ENCODE data around the gene PPDPF.

PPDPF gene

DNA sequence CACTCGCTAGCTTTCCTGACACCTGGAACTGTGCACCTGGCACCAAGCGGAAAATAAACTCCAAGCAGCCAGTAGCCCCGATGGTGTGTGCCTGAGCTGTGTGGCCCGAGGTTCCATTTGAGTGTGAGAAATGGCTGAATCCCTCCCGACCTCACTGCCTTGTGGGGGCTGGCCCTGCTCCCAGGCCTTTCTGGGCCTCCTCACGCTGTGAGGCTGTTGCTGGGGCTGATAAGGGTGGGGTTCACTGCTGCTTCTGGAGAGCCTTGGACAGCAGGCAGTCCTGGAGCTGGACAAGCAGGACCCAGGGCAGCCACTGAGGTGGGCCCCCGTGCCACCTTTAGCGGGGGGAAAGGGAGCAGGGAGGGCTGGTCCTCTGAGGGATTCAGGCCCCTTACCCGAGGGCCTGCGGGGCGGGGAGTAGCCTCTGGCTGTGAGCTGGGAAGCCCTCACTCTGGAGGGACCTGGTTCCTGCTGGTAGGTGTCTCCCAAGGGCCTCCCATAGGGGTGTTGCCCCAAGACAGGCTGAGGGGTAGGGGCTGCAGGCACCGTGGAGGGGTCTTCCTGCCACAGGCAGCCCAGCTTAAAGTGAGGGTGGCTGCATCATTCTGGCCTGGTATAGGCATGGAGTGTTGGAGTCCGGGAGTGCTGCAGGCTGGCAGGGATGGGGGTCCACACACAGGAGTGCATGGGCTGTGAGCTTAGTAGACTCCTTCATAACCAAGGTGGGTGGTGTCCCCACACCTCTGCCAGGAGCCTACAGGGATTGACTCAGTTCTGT, 1.7 kb downstream of the PPDPF start:
- DNase-seq: no peak

DNA sequence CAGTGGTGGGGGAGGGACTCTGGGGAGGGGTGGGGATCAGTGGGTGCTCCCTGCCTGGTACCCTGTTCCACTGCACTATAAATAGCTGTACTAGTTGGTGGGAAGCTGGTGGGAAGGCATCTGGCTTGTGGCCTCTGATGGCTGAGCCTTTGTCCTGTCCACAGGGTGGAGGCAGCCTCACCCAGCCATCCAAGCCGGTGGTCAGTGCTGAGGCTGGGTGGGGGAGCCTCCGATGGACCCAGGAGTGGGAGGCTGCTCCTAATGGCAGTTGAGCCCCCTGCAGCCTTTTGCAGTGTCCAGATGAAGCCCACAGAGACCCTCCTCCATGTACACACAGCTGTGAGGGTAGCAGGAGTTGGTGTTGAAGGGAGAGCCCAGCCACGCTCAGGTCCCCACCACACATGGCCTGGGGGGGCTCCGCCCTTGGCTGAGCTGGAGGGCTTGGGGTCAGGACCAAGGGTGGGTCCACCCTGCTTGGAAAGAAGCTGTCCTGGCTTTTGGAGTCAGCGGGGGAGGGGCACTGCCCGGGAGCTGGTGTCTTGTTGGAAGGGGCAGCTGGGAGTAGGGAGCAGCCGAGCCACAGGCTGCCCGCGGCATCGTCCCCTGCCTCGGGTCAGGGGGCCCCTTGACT, 2.5 kb downstream of the PPDPF start:
- no peak for DNase-seq

DNA sequence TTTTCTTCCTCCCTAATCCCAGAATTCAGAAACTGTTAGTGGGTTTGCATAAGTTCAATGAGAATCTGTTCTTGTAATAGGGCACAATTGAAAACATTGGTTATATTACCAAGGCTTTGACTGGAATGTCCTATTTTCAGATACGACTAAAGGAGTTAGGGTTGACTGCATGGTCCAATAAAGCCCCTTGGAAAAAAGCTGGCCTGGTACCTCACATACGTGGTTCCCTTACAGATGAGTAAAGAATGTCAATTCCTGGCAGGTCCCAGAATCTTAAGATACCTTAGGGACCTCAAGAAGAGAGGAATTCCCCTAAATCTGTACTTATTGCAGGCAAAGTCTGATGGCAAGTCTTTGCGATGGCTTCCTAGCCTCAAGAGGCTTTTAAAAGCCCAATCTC, 4.6 kb downstream of the PPDPF start:
- DNase-seq: no peak

DNA sequence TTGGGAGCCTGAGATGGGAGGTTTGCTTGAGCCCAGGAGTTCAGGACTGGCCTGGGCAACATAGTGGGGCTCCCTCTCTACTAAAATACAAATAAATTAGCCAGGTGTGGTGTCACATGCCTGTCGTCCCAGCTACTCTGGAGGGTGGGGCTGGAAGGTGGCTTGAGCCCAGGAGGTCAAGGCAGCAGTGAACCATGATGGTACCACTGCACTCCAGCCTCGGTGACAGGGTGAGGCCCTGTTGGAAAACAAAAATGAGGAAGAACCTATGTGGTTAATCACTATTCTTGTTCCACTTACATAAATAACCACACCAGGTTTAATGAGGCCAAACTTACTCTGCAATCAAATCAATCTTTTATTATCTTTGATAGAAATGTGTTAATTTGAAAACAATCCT, 5.4 kb downstream of the PPDPF start:
- DNase-seq: no peak

DNA sequence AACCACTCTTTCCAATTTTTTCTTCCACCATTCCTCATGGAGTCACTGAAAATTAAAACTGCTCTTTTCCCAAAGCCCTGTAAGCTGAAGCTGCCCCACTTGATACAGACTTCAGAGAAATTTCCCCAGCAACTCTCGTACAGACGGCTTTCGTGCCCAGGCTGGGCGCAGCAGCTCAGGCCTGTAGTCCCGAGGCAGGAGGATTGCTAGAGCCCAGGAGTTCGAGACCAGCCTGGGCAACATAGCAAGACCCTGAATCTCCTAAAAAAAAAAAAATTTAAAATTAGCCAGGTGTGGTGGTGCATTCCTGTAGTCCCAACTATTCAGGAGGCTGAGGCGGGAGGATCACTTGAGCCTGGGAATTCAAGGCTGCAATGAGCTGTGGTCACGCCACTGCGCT, 6.6 kb downstream of the PPDPF start:
- DNase-seq: no peak

DNA sequence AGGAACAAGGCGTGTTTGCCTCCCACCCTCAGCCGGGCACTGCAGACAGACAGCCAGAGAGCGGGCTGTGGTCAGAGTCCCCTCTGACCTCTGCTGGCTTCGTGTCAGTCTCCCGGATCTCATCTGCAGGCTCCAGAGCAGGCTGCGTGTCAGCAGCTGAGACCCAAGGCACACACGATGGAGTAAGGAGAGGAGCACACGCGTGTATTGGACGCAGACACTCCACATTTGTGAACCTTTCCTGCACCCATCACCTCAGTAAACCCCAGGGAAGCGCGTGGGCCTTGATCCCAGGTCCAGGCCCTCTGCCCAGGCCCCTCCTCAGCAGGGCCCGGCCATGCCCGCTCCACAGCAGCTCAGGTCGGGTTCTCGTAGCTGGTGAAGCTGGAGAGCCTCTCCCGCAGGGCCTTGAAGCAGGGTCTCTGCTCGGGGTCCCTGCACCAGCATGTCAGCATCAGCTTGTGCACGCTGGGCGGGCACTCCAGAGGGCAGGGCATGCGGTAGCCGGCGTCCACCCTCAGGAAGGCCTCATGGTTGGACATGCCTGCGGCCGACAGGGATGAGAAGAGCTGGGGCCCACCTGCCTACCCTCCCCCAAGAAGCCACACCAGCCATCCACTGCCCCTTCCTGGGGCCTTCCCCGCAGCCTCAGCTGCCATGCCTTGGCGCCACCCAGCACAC, 8.8 kb downstream of the PPDPF start:
- no peak for DNase-seq

DNA sequence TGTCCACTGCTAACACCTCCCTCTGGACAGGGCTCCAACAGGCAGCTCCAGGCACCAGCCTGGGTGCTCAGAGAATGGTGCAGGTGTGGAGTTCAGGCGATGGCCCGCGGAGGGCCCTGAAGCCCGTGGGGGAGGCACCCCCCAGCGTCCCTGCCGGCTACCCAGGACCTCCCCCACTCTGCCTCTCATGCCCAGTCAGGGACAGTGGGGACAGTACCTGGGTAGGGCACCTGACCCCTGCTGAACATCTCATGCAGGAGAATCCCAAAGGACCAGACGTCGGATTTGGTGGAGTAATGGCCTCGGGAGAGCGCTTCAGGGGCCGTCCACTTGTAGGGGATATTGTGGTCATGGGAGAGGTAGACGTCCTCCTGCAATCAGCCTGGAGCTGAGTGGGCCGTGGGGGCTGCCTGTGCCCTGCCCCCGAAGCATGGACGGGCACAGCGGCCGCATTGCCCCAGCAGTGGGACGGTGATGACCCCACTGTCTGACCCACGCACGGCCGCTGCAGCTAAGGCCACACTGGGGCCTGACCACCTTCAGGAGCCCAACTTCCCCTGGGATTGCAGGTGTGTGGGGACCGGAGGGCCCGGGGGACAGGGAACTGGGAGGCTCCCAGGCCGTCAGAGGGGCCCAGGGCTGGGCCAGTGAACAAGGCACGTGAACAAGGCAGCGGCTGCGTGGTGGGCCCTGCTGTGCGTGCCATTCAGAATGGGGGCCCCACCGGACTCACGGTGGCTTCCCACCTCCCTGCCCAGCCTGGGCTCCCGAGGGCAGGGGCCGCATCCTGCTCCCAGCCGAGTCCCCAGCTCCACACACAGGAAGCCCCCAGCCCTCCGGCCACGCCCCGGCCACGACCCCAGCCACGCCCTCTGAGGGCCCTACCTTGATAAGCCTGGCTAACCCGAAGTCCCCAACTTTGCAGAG, 9.6 kb downstream of the PPDPF start:
- DNase-seq: no peak

DNA sequence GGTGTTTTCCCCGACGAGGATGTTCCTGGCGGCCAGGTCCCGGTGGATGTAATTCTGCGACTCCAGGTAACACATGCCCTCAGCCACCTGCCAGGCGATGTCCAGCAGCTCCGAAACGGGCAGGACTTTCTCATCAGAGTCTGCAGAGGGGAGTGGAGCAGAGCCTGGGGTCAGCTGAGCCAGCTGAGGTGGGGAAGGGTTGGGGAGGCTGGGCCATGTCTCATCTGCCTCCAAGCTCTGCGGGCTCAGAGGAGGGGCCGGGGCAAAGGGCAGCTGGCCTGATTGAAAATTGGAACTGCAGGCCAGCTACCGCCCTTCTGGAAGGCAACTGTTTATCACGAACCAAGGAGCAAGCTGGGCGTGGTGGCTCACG, 10.2 kb downstream of the PPDPF start:
- no peak for DNase-seq

DNA sequence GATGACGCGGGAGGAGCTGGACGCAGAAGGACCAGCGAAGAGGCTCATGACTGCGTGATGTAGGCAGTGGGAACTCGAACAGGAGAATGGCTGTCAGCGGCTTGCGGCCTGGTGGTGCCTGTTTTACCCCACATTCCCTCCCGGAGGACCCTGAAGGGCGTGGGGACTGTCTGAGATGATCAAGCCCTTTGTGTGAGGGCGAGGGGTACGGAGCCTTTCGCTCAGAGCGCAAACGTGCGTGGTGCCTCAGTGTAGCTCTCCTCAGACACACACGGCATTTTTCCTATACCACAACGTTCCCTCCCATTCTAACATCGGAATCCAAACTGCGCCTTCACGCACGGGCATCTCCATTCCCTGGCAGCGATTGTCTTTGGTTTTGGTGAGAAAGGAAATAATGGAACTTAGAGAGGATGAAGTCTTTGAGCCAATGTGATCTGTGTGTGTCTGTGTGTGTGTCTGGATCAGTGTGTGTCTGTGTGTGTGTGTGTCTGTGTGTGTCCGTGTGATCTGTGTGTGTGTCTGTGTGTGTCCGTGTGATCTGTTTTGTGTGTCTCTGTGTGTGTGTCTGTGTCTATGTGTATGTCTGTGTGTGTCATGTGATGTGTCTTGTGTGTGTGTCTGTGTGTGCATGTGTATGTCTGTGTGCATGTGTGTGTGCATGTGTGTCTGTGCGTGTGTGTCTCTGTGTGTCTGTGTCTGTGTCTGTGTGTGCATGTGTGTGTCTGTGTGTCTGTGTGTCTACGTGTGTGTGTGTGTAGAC, 11.3 kb downstream of the PPDPF start:
- no peak for DNase-seq

DNA sequence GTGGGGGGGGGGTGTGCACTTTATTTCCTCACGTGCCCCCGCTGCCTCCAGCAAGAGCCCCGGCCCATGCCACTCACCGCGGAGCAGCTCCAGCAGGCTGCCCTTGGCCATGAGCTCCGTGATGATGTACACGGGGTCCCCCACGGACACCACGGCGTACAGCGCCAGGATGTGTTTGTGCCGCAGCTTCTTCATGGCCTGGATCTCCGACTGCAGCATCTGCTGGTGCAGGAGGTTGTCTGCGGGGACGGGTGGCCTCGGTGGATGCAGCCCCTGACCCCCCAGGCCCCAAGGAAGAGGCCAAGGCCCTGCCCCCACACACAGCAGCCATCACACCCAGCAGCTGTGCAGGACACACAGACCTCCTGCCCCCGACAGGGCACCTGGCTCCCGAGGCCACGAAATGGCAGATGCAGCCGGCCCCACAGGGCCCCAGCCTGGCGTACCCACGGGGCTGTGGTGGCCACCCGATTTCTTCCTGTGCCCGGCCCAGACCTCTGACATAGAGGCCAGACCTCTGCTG, 11.9 kb downstream of the PPDPF start:
- DNase-seq: no peak

DNA sequence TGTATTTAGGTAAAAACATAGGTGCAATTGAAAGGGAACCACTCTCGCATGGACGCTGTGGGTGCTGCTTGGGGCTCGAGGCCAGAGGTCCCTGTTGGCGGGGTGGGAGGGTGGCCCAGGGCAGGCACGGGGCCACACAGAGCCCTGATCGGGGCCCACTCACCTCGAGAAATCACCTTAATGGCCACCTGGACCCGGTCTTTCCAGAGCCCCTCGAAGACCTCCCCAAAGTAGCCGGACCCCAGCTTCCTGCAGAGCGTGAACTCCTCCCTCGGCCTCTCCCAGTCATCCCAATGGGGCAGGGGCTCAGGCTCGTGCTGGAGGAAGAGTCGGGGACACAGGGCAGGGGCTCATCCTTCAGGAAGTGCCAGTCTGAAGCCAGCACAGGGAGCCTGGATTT, 12.8 kb downstream of the PPDPF start:
- DNase-seq: no peak

DNA sequence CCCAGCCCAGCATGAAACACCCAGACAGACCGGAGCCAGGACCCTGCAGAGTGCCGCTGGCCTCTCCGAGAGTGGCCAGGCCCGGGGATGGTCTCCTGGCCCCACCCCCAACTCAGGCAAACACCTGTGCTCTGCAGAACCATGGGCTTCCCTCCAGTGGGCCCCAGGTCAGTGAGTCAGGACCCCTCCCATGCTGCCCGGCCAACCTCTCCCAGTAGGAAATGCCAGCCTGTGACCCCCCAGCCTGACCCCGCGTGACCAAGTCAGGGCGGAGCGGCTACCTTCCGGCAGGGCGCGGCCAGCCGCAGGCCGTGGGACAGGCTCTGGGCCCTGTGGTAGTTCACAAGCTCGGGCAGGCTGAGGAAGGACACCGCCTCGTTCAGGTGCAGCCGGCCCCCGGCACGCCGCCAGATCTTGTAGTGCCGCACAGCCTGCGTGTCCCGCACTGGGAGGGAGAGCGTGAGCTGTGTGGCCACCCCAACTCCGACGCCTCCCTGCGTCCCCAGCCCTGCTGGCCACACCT, 13.4 kb downstream of the PPDPF start:
- no peak for DNase-seq

DNA sequence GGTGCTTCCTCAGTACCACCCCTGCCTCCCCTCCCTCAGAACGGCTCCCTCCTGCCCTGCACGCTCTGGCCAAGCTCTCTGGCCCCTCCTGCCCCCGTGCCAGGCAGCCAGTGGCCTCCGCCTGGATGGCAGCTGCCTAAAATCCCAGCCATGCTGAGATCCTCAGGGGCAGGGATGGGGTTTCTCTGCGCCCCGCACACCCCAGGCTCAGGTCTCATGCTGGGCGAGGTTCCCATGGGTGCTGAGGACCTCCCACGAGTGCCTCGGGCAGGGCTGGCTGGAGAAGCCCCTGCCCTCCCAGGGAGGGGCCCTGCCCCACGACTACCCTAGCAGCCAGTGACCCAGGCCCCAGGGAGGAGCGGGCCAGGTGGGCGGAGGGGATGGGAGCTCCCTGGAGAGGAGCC, 13.9 kb downstream of the PPDPF start:
- DNase-seq: no peak

DNA sequence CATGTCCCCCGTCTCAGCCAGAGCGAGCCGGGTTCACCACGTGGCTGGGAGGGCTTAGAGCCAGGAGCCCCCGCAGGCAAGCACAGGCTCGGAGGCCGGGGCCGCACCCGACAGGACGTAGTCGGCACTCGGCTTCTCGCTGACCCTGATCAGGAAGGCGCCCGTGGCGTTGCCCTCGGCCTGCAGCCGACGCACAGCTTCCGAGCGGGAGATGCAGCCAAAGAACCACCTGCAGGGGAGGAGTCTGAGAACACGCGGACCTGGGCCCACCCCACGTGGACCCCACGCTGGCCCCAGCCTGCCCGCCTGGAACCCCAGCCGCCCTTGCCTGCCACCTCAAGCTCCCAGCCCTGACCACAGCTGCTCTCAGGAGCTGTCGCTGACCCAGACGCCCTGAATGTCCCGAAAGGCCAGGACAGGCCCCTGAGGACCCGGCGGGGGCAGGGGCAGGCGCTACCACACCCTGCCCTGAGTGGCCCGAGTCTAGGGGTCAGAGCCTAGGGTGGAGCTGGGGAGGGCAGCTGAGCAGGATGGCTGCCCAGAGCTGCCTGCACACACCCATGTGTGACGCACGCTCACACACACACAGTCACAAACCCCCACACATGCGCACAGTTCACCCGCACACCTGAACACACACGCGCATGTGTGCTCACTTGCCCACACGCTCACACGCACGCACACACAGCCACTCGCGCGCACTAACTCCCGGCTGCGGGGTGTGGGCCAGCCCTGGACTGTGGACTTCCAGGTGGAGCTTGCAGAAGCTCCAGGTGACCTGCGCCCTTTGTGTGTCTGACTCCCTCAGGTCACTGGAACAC, 14.5 kb downstream of the PPDPF start:
- no peak for DNase-seq

DNA sequence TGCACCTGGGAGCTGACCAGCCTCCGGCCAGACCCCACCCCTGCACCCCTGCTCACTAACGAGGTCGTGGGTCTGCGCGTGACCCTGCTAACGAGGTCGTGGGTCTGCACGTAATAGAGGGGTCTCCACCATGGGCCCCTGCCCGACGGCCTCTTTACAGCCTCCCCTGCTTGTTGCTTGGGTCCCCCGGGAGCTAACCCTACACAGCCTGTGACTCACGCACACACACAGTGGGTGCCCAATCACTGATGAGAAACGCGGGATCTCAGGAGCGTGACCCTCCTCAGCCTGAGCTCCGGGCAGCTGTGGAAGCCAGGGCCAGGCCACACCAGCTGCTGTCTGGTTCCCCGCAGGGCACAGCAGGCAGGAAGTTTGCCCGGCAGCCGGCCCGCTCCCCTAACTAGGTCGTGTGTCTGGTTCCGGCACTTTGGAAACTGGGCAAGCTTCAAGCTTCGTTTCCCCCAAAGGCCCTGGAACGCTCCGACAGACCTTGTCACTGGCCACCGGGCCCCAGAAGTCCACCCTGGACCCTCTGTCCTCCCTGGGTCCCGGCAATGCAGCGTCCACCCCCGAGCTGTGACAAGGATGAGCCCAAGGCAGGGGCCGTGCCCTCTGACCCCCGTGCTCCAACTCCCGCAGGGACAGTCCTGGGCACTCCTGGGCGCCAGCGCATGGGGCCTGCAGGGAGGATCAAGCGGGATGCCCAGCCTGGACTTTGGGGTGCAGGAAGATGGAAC, 15.8 kb downstream of the PPDPF start:
- no peak for DNase-seq

DNA sequence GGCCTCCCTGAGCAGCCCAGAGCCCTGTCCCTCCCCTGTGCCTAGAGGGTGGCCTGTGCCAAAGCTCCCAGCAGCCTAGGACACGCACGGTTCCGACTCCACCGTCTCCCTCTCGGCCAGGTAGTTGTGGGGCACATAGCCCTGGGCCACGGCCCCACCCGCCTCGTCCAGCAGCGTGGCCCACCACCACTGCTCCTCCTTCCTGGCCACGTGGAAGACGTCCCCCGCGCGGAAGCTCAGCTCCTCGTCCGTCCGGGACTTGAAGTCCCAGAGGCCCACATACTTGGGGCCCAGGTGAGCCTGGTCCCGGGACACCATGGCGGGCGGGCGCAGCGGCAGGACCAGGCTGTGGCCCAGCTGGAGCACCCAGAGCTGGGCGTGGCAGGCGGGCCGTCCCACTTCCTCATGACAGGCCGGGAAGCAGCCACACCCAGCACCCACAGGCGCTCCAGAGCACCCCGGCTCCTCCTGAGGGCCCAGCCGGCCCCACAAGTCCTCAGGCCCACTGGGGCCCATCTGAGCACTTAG, 16.5 kb downstream of the PPDPF start, which contains the start of gene PTK6:
PTK6 (minus strand) TSS at position 380 of the 528 bp plus-strand sequence; CDS start at position 318, 62 bp downstream.
- DNase-seq: no peak

DNA sequence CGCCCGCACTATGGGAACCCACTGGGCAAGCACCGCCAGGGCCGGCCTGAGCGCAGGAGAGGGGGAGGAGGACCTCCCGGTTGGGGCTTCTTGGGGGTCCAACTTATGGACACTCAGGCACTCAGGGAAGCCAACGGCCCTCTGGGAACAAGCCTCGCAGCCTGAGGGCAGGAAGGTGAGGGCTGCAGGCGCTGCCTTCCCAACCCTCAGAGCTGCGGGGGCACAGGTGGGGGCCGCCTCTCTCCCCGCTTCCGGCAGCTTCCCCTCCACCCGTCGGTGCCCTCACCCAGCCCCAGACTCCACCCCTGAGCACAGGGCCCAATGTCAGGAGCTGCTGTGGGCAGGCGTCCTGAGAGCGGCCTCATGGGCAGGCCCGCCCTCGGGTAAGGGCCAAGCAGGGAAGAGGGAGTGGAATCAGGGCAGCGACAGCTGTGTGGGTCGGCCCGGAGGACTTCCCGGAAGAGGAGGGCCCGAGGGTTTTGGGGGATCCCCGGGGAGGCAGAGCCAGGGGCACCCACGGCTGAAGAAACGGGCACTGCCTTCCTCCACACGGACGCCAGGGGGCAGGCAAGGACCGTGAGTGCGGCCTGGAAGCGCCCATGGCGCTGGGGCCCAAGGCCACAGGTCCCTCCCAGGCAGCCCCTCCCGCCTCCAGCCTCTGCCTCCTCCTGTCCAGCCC, 17.1 kb downstream of the PPDPF start:
- peak; percentile 92 for DNase-seq

DNA sequence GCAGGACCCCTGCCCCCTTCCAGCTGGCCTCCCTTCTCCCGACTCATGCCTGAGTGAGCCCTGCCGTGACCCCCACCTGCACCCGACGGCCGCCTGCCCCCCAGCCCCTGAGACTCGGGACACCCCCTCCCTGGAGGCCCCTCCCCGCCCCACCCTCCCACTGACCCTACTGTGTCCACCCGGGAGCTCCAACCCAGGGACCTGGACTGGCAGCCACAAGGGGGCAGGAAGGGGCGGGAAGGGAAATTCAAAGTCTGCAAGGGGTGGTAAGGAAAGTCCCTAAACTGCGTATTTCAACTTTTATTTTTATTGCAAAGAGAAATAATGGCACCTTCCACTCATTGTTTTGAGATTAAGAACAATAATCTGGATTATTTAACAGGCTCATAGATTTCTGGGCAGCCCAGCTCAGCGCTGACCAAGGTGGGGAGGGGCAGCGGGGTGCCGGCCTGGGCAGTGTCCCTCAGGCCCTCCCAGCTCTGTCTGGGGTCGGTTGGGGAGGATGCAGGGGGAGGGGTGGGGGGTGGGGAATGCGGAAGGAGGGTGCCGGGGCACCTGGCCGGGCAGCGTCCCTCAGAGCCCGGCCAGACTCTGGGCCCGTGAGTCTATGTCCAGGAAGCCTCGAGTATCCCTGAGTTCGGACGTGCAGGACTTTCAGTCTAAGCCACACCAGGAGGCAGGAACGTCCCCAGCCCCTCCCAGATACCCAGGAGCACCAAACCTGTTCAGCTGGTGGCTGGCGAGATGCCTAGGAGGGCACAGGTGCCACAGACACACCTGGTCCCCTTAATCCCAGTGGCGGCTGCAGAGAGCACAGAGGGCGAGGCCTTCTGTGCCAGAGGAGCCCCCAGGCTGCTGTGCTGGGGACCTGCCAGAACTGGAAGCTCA, 17.9 kb downstream of the PPDPF start:
- peak; percentile 37 for DNase-seq

Measured in stimulated activated CD4-positive, alpha-beta T cell treated with anti-CD3 and anti-CD28 coated beads, Interleukin-4, amount 100 ng/mL, for 1 hour (primary cell).